OCI-LY3 (cell line): ENCODE results near the gene ADRB2.
A peak's percentile ranks its signal among the peaks of the same experiment; 100 is the strongest.

Source experiments
- H2AFZ ChIP-seq: fragments of 200-600, 300-600 bp; shearing (Covaris generic); 2 replicates; pipeline ENCODE4 v1.6.0; 2014; ENCODE audit warnings: antibody characterized with exemption, low read depth, low read length
- H3K27ac ChIP-seq: fragments of 200-600, 300-600 bp; sonication (generic); 2 replicates; pipeline ENCODE4 v1.5.1; 2014; ENCODE audit warnings: mild to moderate bottlenecking, low read length, moderate library complexity, mixed read lengths
- H3K27me3 ChIP-seq: fragments of 200-600, 300-600 bp; sonication (generic); 2 replicates; pipeline ENCODE4 v1.6.1; 2014; ENCODE audit warnings: low read depth, low read length, mixed read lengths
- H3K36me3 ChIP-seq: fragments of 200-600, 300-600 bp; sonication (generic); replicated peaks from 2 replicates; pipeline ENCODE3; 2014; ENCODE audit warnings: low read depth, low read length, mixed read lengths
- H3K4me1 ChIP-seq: fragments of 300-600, 200-600 bp; sonication (generic); 2 replicates; pipeline ENCODE4 v1.6.1; 2014; ENCODE audit warnings: low read length, mixed read lengths
- H3K4me2 ChIP-seq: fragments of 200-600, 300-600 bp; sonication (generic); 2 replicates; pipeline ENCODE4 v1.6.1; 2014; ENCODE audit warnings: low read length, mixed read lengths
- H3K4me3 ChIP-seq: fragments of 300-600, 200-600 bp; sonication (generic); 2 replicates; pipeline ENCODE4 v1.5.1; 2014; ENCODE audit warnings: antibody characterized with exemption, mild to moderate bottlenecking, low read length, moderate library complexity
- H3K79me2 ChIP-seq: fragments of 300-600, 200-600 bp; shearing (Covaris generic); 2 replicates; pipeline ENCODE4 v1.6.1; 2014; ENCODE audit warnings: mild to moderate bottlenecking, low read length, mixed read lengths
- H3K9ac ChIP-seq: fragments of 300-600, 200-600 bp; shearing (Covaris generic); 2 replicates; pipeline ENCODE4 v1.6.0; 2014; ENCODE audit warnings: mild to moderate bottlenecking, low read length, moderate library complexity
- H3K9me3 ChIP-seq: fragments of 200-600, 300-600 bp; shearing (Covaris generic); 2 replicates; pipeline ENCODE4 v1.6.1; 2014; ENCODE audit warnings: low read length, mixed read lengths; ENCODE audit not compliant: insufficient read depth
- H4K20me1 ChIP-seq: fragments of 200-600, 300-600 bp; sonication (generic); 2 replicates; pipeline ENCODE4 v1.6.1; 2016; ENCODE audit warnings: low read length, mixed read lengths; ENCODE audit not compliant: insufficient read depth
- EZH2phosphoT487 ChIP-seq: fragments of 200-600 bp; shearing (Covaris generic); IDR thresholded peaks from 2 replicates; pipeline ENCODE4 v1.6.1; 2018; ENCODE audit warnings: antibody characterized with exemption, mixed run types, low read depth
- TF ChIP-seq, protein P1 (sequence below): fragments of 200-600, 300-600 bp; sonication (generic); IDR thresholded peaks from 2 replicates; pipeline ENCODE4 v1.5.1; 2014; ENCODE audit warnings: antibody characterized with exemption, low read length, low read depth

The ADRB2 gene

GRCh38 chr5:148826053-148826738 is at the start of gene ADRB2:
Gene ADRB2 (plus strand): TSS chr5:148826611. CDS start chr5:148826832, 221 bp downstream.
- H3K4me2 ChIP-seq = peak within 1 kb of the TSS; percentile 88
- TF ChIP-seq EZH2phosphoT487 = no peak
- TF ChIP-seq, protein P1, sequence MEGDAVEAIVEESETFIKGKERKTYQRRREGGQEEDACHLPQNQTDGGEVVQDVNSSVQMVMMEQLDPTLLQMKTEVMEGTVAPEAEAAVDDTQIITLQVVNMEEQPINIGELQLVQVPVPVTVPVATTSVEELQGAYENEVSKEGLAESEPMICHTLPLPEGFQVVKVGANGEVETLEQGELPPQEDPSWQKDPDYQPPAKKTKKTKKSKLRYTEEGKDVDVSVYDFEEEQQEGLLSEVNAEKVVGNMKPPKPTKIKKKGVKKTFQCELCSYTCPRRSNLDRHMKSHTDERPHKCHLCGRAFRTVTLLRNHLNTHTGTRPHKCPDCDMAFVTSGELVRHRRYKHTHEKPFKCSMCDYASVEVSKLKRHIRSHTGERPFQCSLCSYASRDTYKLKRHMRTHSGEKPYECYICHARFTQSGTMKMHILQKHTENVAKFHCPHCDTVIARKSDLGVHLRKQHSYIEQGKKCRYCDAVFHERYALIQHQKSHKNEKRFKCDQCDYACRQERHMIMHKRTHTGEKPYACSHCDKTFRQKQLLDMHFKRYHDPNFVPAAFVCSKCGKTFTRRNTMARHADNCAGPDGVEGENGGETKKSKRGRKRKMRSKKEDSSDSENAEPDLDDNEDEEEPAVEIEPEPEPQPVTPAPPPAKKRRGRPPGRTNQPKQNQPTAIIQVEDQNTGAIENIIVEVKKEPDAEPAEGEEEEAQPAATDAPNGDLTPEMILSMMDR = no peak; the same call in 1 of the 2 replicates
- H3K9me3 ChIP-seq = no peaks in the 10 kb centered on the region
- H3K27me3 ChIP-seq = peaks cover 82% of the 10 kb centered on the region
- peak within 1 kb of the TSS; percentile 35 for H3K9ac ChIP-seq
- no peaks in the 10 kb centered on the region for H3K79me2 ChIP-seq
- H3K4me3 ChIP-seq = peak within 1 kb of the TSS; percentile 84
- H3K27ac ChIP-seq = no peak within 1 kb of the TSS
- 0 out of 2 replicates have a peak within 1 kb of the TSS, but pooled peaks have one; percentile 54 for H2AFZ ChIP-seq
- peaks cover 14% of the 10 kb centered on the region for H3K4me1 ChIP-seq
- no peaks in the 10 kb centered on the region for H3K36me3 ChIP-seq
- H4K20me1 ChIP-seq = no peaks in the 10 kb centered on the region

DNA sequence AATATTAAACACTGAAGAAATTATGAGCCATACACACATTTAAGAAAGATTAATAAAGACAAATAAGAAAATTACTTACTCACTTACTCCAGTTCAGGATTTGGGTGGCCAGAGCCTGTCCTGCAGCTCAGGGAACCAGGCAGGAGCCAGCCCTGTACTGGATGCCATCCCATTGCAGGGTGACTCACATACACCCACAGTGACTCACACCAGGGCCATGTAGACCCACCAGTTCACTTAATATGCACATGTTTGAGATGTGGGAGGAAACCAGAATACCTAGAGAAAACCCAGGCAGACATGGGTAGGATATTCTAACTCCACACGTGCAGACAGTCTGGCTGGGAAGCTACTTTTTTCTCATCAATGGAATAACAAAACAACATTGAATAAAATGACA is 49.6 kb upstream of the ADRB2 start:
- H3K4me2 ChIP-seq = no peak overlapping the region
- no peak overlapping the region for H3K9ac ChIP-seq
- no peaks in the 10 kb centered on the region for H4K20me1 ChIP-seq
- no peaks in the 10 kb centered on the region for H3K36me3 ChIP-seq
- no peaks in the 10 kb centered on the region for H3K79me2 ChIP-seq
- no peaks in the 10 kb centered on the region for H3K4me1 ChIP-seq
- TF ChIP-seq EZH2phosphoT487 = no peak
- TF ChIP-seq, protein P1 = no peak
- H3K9me3 ChIP-seq = no peaks in the 10 kb centered on the region
- H3K4me3 ChIP-seq = no peak overlapping the region
- H2AFZ ChIP-seq = no peak overlapping the region
- H3K27me3 ChIP-seq = peaks cover 40% of the 10 kb centered on the region; the same call in 1 of the 2 replicates
- H3K27ac ChIP-seq = no peak overlapping the region

DNA sequence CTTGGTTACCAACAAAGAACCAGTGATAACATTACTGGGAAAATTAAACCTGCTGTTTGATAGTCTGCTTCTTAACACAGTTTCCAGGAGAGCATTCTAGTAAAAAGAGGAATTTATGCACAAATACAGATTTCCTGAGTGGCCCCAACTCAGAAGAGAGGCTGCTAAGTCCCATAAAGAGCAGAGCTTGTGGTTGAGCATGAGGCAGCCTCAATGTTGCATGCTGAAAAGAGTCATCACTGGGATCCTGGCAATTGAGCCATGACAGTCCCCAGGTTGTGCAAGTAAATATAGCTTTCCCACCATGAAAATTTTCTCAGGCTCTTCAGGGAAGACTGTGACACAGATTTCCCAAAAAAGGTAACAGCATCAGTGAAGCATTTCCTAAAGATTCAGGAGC is 47.5 kb upstream of the ADRB2 start:
- Histone ChIP-seq H4K20me1 (no peaks in the 10 kb centered on the region), H3K27me3 (peaks cover 29% of the 10 kb centered on the region; the same call in 1 of the 2 replicates), H3K79me2 (no peaks in the 10 kb centered on the region), H3K9me3 (no peaks in the 10 kb centered on the region), H3K4me2 (no peak overlapping the region), H3K27ac (no peak overlapping the region), H3K4me1 (no peaks in the 10 kb centered on the region), H2AFZ (no peak overlapping the region), H3K9ac (no peak overlapping the region), H3K4me3 (no peak overlapping the region), H3K36me3 (no peaks in the 10 kb centered on the region)
- TF ChIP-seq, protein P1 = no peak

- Histone ChIP-seq H2AFZ (no peak overlapping the region), H3K36me3 (no peaks in the 10 kb centered on the region), H4K20me1 (no peaks in the 10 kb centered on the region), H3K27me3 (peaks cover 18% of the 10 kb centered on the region; the same call in 1 of the 2 replicates), H3K27ac (no peak overlapping the region), H3K4me3 (no peak overlapping the region), H3K79me2 (no peaks in the 10 kb centered on the region), H3K9me3 (no peaks in the 10 kb centered on the region), H3K4me1 (no peaks in the 10 kb centered on the region), H3K9ac (no peak overlapping the region), H3K4me2 (no peak overlapping the region)
- TF ChIP-seq, protein P1 = no peak
- no peak for TF ChIP-seq EZH2phosphoT487
These were observed 45.7 kb upstream of the ADRB2 start for GRCh38 chr5:148780711-148781110.
